ENCODE measurements around the gene MYLIP.

Gene MYLIP

GRCh38 chr6:16128759-16129622, at the start of gene MYLIP:
Gene MYLIP (plus strand): TSS chr6:16129086. CDS start chr6:16129323, 237 bp downstream.
- peak; percentile 98 for DNase-seq (ENCODE audit: low read depth)

- DNase-seq (ENCODE audit: low read depth), result no peak
These were observed 49.5 kb upstream of the MYLIP start for GRCh38 chr6:16079354-16079753.

GRCh38 chr6:16080204-16080603, 48.7 kb upstream of the MYLIP start:
- DNase-seq (ENCODE audit: low read depth), result no peak

GRCh38 chr6:16081326-16081725, 47.6 kb upstream of the MYLIP start:
- no peak for DNase-seq (ENCODE audit: low read depth)

- no peak for DNase-seq (ENCODE audit: low read depth)
These were observed 46.5 kb upstream of the MYLIP start for GRCh38 chr6:16082361-16082760.

GRCh38 chr6:16086965-16087364, 41.9 kb upstream of the MYLIP start:
- no peak for DNase-seq (ENCODE audit: low read depth)

- no peak for DNase-seq (ENCODE audit: low read depth)
These were observed 41.5 kb upstream of the MYLIP start for GRCh38 chr6:16087386-16087785.

- DNase-seq (ENCODE audit: low read depth), result no peak
These were observed 40.5 kb upstream of the MYLIP start for GRCh38 chr6:16088409-16088808.

GRCh38 chr6:16089232-16090062, 39.4 kb upstream of the MYLIP start:
- no peak for DNase-seq (ENCODE audit: low read depth)

GRCh38 chr6:16090452-16090851, 38.4 kb upstream of the MYLIP start:
- no peak for DNase-seq (ENCODE audit: low read depth)

GRCh38 chr6:16090920-16091319, 38.0 kb upstream of the MYLIP start:
- no peak for DNase-seq (ENCODE audit: low read depth)

- DNase-seq (ENCODE audit: low read depth), result no peak
These were observed 36.7 kb upstream of the MYLIP start for GRCh38 chr6:16092140-16092539.

- DNase-seq (ENCODE audit: low read depth), result no peak
These were observed 35.9 kb upstream of the MYLIP start for GRCh38 chr6:16092990-16093389.

- no peak for DNase-seq (ENCODE audit: low read depth)
These were observed 33.7 kb upstream of the MYLIP start for GRCh38 chr6:16095180-16095579.

GRCh38 chr6:16097382-16098171, 31.3 kb upstream of the MYLIP start:
- DNase-seq (ENCODE audit: low read depth), result no peak

GRCh38 chr6:16098211-16098610, 30.7 kb upstream of the MYLIP start:
- no peak for DNase-seq (ENCODE audit: low read depth)

- DNase-seq (ENCODE audit: low read depth), result no peak
These were observed 26.7 kb upstream of the MYLIP start for GRCh38 chr6:16102208-16102607.

- DNase-seq (ENCODE audit: low read depth), result no peak
These were observed 25.2 kb upstream of the MYLIP start for GRCh38 chr6:16103722-16104121.

GRCh38 chr6:16104624-16105433, 24.1 kb upstream of the MYLIP start:
- no peak for DNase-seq (ENCODE audit: low read depth)

- DNase-seq (ENCODE audit: low read depth), result no peak
These were observed 23.0 kb upstream of the MYLIP start for GRCh38 chr6:16105854-16106253.

- DNase-seq (ENCODE audit: low read depth), result no peak
These were observed 21.7 kb upstream of the MYLIP start for GRCh38 chr6:16106991-16107787.

Measured in activated T-cell treated with anti-CD3 and anti-CD28 coated beads for 1 hour (primary cell).